HG03064 (cell line): Measurements from ENCODE around the gene GDF10.
A peak's percentile ranks its signal among the peaks of the same experiment; 100 is the strongest.

ENCODE experiments used
- ATAC-seq: cut with Tn5 transposase; IDR thresholded peaks from one replicate; pipeline ENCODE4 v1.9.1; 2021; ENCODE audit warnings: low read depth; ENCODE audit not compliant: unreplicated experiment

The GDF10 gene

GRCh38 chr10:47299611-47300428 is at the start of gene GDF10:
TSS of gene GDF10 (plus strand) at chr10:47300197. CDS start at chr10:47300652, 455 bp downstream.
- ATAC-seq: no peak

- no peak for ATAC-seq
Observed at GRCh38 chr10:47252093-47252780, 47.8 kb upstream of the GDF10 start.

GRCh38 chr10:47253030-47253637 is 46.9 kb upstream of the GDF10 start:
- ATAC-seq: no peak

GRCh38 chr10:47253651-47254375 is 46.2 kb upstream of the GDF10 start:
- ATAC-seq: no peak

- ATAC-seq: no peak
Observed at GRCh38 chr10:47254611-47255010, 45.4 kb upstream of the GDF10 start.

- ATAC-seq: no peak
Observed at GRCh38 chr10:47255033-47255813, 44.8 kb upstream of the GDF10 start.

- ATAC-seq: no peak
Observed at GRCh38 chr10:47255866-47256265, 44.1 kb upstream of the GDF10 start.

- no peak for ATAC-seq
Observed at GRCh38 chr10:47256751-47257336, 43.2 kb upstream of the GDF10 start.

GRCh38 chr10:47257396-47258120 is 42.4 kb upstream of the GDF10 start:
- no peak for ATAC-seq

- no peak for ATAC-seq
Observed at GRCh38 chr10:47258921-47259320, 41.1 kb upstream of the GDF10 start.

GRCh38 chr10:47259466-47259865 is 40.5 kb upstream of the GDF10 start:
- ATAC-seq: no peak

- no peak for ATAC-seq
Observed at GRCh38 chr10:47260505-47261111, 39.4 kb upstream of the GDF10 start.

GRCh38 chr10:47261121-47261520 is 38.9 kb upstream of the GDF10 start:
- peak; percentile 98 for ATAC-seq

GRCh38 chr10:47261556-47261955 is 38.4 kb upstream of the GDF10 start:
- ATAC-seq: no peak

GRCh38 chr10:47262606-47263533 is 37.1 kb upstream of the GDF10 start:
- no peak for ATAC-seq

GRCh38 chr10:47264797-47265281 is 35.2 kb upstream of the GDF10 start:
- ATAC-seq: no peak

- no peak for ATAC-seq
Observed at GRCh38 chr10:47266602-47267001, 33.4 kb upstream of the GDF10 start.
